HEK293 (cell line): ENCODE results near the gene PVALEF.

Source experiments
- CTCF ChIA-PET: fragments of 350-600 bp; formaldehyde crosslinking; extraction: SDS; loops from one replicate; lab custom pipeline; 2021; ENCODE audit warnings: antibody characterized with exemption; lab: Yijun Ruan, JAX
- POLR2A ChIA-PET: fragments of 300-600 bp; formaldehyde crosslinking; extraction: SDS; loops from one replicate; lab custom pipeline; 2020; ENCODE audit warnings: antibody characterized with exemption, inconsistent platforms; lab: Yijun Ruan, JAX
- H3K27ac ChIP-seq: fragments of 200-500 bp; sonication (Bioruptor generic); 2 replicates; pipeline ENCODE4 v1.5.1; 2014; ENCODE audit warnings: low read depth, low read length, control low read depth, inconsistent platforms; ENCODE audit errors: extremely low read depth
- H3K36me3 ChIP-seq, 2 experiments: fragments of 200-500 bp in 1 of 2; sonication (Bioruptor generic) in 1 of 2; 1 replicate in 1 of 2; 2 replicates in 1 of 2; pipeline ENCODE4 v1.5.1; 2014 to 2017; ENCODE audit warnings: inconsistent platforms in 2 of 2, low read length in 2 of 2; ENCODE audit not compliant: control insufficient read depth in 2 of 2, insufficient read depth in 1 of 2
- H3K4me1 ChIP-seq: fragments of 200-500 bp; sonication (Bioruptor generic); 2 replicates; pipeline ENCODE4 v1.5.1; 2014; ENCODE audit warnings: mild to moderate bottlenecking, low read length, inconsistent platforms; ENCODE audit not compliant: control insufficient read depth, insufficient read depth
- H3K4me3 ChIP-seq: 2 replicates; pipeline ENCODE4 v1.5.1; 2011; ENCODE audit warnings: low read depth, mild to moderate bottlenecking, control low read depth, low read length, moderate library complexity
- H3K9me3 ChIP-seq: fragments of 200-500 bp; sonication (Bioruptor generic); 2 replicates; pipeline ENCODE4 v1.5.1; 2014; ENCODE audit warnings: low read depth, low read length, inconsistent platforms; ENCODE audit not compliant: control insufficient read depth, insufficient read depth
- FEZF1 ChIP-seq: fragments of 450-650 bp; formaldehyde crosslinking; IDR thresholded peaks from 2 replicates; pipeline ENCODE4 v1.5.1; 2016; ENCODE audit warnings: missing biosample characterization, missing genetic modification characterization
- GLIS1 ChIP-seq: fragments of 450-650 bp; formaldehyde crosslinking; IDR thresholded peaks from 2 replicates; pipeline ENCODE4 v1.5.1; 2016; ENCODE audit warnings: missing biosample characterization, missing genetic modification characterization
- OVOL3 ChIP-seq: fragments of 450-650 bp; formaldehyde crosslinking; IDR thresholded peaks from 2 replicates; pipeline ENCODE4 v1.5.1; 2016; ENCODE audit warnings: missing biosample characterization, missing genetic modification characterization
- ZFHX2 ChIP-seq: fragments of 450-650 bp; formaldehyde crosslinking; conservative IDR thresholded peaks from 2 replicates; pipeline ENCODE4 v1.5.1; 2016; ENCODE audit warnings: missing biosample characterization, missing genetic modification characterization
- ZNF354C ChIP-seq: fragments of 450-650 bp; formaldehyde crosslinking; IDR thresholded peaks from 2 replicates; pipeline ENCODE4 v1.5.1; 2016; ENCODE audit warnings: missing biosample characterization, missing genetic modification characterization, low read depth, borderline replicate concordance
- ZNF423 ChIP-seq: fragments of 450-650 bp; formaldehyde crosslinking; IDR thresholded peaks from 2 replicates; pipeline ENCODE4 v1.5.1; 2016; ENCODE audit warnings: missing biosample characterization, missing genetic modification characterization
- ZNF555 ChIP-seq: fragments of 450-650 bp; formaldehyde crosslinking; conservative IDR thresholded peaks from 2 replicates; pipeline ENCODE4 v1.5.1; 2017; ENCODE audit warnings: missing biosample characterization, mild to moderate bottlenecking, missing genetic modification characterization, inconsistent platforms
- ZNF571 ChIP-seq: fragments of 450-650 bp; formaldehyde crosslinking; IDR thresholded peaks from 2 replicates; pipeline ENCODE4 v1.5.0; 2017; ENCODE audit warnings: missing biosample characterization, missing genetic modification characterization
- ZNF596 ChIP-seq: fragments of 450-650 bp; IDR thresholded peaks from 2 replicates; pipeline ENCODE4 v1.5.0; 2018; ENCODE audit warnings: missing biosample characterization, mild to moderate bottlenecking, missing genetic modification characterization, moderate library complexity
- ZNF654 ChIP-seq: fragments of 450-650 bp; formaldehyde crosslinking; IDR thresholded peaks from 2 replicates; pipeline ENCODE4 v1.5.1; 2016; ENCODE audit warnings: low read depth, missing biosample characterization, missing genetic modification characterization
- ZNF837 ChIP-seq: fragments of 450-650 bp; formaldehyde crosslinking; IDR thresholded peaks from 2 replicates; pipeline ENCODE4 v1.5.1; 2016; ENCODE audit warnings: missing biosample characterization, missing genetic modification characterization
- ZSCAN30 ChIP-seq: fragments of 450-650 bp; IDR thresholded peaks from 2 replicates; pipeline ENCODE4 v1.5.1; 2018; ENCODE audit warnings: missing biosample characterization, mild to moderate bottlenecking, missing genetic modification characterization, moderate library complexity
- TF ChIP-seq, protein P1 (sequence below): fragments of 450-650 bp; formaldehyde crosslinking; IDR thresholded peaks from 2 replicates; pipeline ENCODE4 v1.5.1; 2016; ENCODE audit warnings: missing biosample characterization, missing genetic modification characterization
- TF ChIP-seq, protein P2 (sequence below): fragments of 450-650 bp; formaldehyde crosslinking; IDR thresholded peaks from 2 replicates; pipeline ENCODE4 v1.5.1; 2016; ENCODE audit warnings: missing biosample characterization, missing genetic modification characterization
- TF ChIP-seq, protein P3 (sequence below): fragments of 450-650 bp; formaldehyde crosslinking; conservative IDR thresholded peaks from 2 replicates; pipeline ENCODE4 v1.5.1; 2016; ENCODE audit warnings: low read depth, missing biosample characterization, missing genetic modification characterization

PVALEF gene

DNA sequence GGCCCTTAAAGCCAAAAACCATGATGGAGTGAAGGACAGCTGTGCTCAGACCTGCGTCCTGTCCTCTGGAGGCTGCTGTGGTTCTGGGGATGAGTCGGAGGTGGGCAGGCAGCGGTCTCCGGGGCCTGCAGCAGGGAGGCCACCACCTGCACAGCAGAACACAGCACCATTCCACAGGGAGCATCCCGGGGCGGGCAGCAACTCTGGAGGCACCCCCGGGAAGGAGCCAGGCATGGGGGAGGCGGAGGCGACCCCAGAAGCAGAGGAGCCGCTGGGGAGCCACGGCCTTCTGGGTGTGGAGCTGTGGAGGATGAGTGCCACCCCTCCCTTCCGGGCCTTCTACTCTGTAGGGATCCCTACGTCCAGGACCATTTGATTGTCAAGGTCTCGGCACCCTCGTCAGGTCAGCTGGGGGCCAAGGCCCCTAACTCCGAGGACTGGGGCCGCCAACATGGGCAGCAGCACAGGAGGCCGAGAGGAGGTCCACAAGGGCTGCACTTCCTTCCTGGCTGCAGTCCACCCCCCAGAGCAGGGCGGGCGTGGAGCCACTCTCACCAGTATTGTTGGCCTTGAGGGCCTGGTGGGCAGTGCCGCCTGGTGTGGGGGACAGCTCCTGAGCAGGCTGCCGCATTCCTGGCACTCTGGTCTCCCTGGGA lies 33.6 kb downstream of the PVALEF start:
- Histone ChIP-seq H3K27ac (no peak overlapping the region), H3K4me1 (no peaks in the 10 kb centered on the region), H3K36me3 (peaks cover 0 to 80% of the 10 kb centered on the region in 2 experiments; a peak in 2 of 3 replicates)
- TF ChIP-seq, protein P1, sequence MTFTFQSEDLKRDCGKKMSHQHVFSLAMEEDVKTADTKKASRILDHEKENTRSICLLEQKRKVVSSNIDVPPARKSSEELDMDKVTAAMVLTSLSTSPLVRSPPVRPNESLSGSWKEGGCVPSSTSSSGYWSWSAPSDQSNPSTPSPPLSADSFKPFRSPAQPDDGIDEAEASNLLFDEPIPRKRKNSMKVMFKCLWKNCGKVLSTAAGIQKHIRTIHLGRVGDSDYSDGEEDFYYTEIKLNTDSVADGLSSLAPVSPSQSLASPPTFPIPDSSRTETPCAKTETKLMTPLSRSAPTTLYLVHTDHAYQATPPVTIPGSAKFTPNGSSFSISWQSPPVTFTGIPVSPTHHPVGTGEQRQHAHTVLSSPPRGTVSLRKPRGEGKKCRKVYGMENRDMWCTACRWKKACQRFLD (tag by site-specific recombination), result no peak
- TF ChIP-seq GLIS1 (tag by site-specific recombination) (peak; percentile 35; the same call in 1 of the 2 replicates), ZNF571 (no peak), ZNF354C (tag by site-specific recombination) (no peak), ZFHX2 (tag by site-specific recombination) (no peak)
- TF ChIP-seq, protein P2, sequence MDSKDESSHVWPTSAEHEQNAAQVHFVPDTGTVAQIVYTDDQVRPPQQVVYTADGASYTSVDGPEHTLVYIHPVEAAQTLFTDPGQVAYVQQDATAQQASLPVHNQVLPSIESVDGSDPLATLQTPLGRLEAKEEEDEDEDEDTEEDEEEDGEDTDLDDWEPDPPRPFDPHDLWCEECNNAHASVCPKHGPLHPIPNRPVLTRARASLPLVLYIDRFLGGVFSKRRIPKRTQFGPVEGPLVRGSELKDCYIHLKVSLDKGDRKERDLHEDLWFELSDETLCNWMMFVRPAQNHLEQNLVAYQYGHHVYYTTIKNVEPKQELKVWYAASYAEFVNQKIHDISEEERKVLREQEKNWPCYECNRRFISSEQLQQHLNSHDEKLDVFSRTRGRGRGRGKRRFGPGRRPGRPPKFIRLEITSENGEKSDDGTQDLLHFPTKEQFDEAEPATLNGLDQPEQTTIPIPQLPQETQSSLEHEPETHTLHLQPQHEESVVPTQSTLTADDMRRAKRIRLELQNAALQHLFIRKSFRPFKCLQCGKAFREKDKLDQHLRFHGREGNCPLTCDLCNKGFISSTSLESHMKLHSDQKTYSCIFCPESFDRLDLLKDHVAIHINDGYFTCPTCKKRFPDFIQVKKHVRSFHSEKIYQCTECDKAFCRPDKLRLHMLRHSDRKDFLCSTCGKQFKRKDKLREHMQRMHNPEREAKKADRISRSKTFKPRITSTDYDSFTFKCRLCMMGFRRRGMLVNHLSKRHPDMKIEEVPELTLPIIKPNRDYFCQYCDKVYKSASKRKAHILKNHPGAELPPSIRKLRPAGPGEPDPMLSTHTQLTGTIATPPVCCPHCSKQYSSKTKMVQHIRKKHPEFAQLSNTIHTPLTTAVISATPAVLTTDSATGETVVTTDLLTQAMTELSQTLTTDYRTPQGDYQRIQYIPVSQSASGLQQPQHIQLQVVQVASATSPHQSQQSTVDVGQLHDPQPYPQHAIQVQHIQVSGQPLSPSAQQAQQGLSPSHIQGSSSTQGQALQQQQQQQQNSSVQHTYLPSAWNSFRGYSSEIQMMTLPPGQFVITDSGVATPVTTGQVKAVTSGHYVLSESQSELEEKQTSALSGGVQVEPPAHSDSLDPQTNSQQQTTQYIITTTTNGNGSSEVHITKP (tag by site-specific recombination), result no peak
- TF ChIP-seq, all 188 proteins: peak for 1
- no peaks in the 10 kb centered on the region for H3K9me3 ChIP-seq
- POLR2A ChIA-PET, result no interaction called here
- CTCF ChIA-PET, result interaction anchor here (0.7 to 2.3 kb wide), 2 partner anchors 14 to 55 kb away, joined by 3 to 7 read pairs; no protein-coding TSS in a partner anchor
- no peak overlapping the region for H3K4me3 ChIP-seq

DNA sequence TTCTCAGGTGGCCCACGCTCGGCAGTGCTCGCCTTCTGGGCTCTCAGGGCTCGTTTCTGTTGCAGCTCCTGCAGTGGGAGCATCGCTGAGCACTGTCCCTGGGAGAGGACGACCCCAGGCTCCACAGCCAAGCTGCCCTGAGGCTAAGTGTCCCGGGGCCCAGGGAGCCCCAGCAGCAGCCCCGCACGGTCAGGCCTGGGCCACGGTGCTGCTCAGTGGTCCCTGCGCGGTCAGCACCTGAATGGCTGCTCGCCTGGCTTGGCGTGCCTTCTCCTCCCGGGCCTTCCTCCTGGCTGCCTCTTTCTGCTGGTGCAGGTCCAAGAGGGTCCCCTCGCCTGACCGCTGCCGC lies 34.1 kb downstream of the PVALEF start:
- no peaks in the 10 kb centered on the region for H3K4me1 ChIP-seq
- ChIA-PET POLR2A (no interaction called here), CTCF (interaction anchor here (2.3 kb wide), 1 partner anchor 56 kb away, joined by 7 read pairs; no protein-coding TSS in a partner anchor)
- H3K9me3 ChIP-seq, result no peaks in the 10 kb centered on the region
- peaks cover 0 to 80% of the 10 kb centered on the region in 2 experiments; a peak in 2 of 3 replicates for H3K36me3 ChIP-seq
- no peak overlapping the region for H3K27ac ChIP-seq
- H3K4me3 ChIP-seq, result no peak overlapping the region
- TF ChIP-seq ZNF596 (tag by site-specific recombination) (no peak), ZNF423 (tag by site-specific recombination) (no peak), ZNF654 (tag by site-specific recombination) (no peak), FEZF1 (tag by site-specific recombination) (no peak), OVOL3 (tag by site-specific recombination) (no peak), ZNF837 (tag by site-specific recombination) (no peak), ZSCAN30 (no peak), ZFHX2 (tag by site-specific recombination) (no peak), ZNF555 (tag by site-specific recombination) (no peak)
- TF ChIP-seq, protein P3, sequence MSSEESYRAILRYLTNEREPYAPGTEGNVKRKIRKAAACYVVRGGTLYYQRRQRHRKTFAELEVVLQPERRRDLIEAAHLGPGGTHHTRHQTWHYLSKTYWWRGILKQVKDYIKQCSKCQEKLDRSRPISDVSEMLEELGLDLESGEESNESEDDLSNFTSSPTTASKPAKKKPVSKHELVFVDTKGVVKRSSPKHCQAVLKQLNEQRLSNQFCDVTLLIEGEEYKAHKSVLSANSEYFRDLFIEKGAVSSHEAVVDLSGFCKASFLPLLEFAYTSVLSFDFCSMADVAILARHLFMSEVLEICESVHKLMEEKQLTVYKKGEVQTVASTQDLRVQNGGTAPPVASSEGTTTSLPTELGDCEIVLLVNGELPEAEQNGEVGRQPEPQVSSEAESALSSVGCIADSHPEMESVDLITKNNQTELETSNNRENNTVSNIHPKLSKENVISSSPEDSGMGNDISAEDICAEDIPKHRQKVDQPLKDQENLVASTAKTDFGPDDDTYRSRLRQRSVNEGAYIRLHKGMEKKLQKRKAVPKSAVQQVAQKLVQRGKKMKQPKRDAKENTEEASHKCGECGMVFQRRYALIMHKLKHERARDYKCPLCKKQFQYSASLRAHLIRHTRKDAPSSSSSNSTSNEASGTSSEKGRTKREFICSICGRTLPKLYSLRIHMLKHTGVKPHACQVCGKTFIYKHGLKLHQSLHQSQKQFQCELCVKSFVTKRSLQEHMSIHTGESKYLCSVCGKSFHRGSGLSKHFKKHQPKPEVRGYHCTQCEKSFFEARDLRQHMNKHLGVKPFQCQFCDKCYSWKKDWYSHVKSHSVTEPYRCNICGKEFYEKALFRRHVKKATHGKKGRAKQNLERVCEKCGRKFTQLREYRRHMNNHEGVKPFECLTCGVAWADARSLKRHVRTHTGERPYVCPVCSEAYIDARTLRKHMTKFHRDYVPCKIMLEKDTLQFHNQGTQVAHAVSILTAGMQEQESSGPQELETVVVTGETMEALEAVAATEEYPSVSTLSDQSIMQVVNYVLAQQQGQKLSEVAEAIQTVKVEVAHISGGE (tag by site-specific recombination), result no peak
